HL-60/S4 treated with retinoic acid at 250 ng/mL for 4 days and 3 days (cell line): Measurements from ENCODE around the gene TOM1.

Source experiments
- in situ Hi-C: fragments of 300-500 bp; cut with MboI; formaldehyde crosslinking; loops from 2 replicates; pipeline ENCODE4 v1.7.0; 2022; ENCODE audit warnings: low sequenced_read_pairs

TOM1 gene

DNA sequence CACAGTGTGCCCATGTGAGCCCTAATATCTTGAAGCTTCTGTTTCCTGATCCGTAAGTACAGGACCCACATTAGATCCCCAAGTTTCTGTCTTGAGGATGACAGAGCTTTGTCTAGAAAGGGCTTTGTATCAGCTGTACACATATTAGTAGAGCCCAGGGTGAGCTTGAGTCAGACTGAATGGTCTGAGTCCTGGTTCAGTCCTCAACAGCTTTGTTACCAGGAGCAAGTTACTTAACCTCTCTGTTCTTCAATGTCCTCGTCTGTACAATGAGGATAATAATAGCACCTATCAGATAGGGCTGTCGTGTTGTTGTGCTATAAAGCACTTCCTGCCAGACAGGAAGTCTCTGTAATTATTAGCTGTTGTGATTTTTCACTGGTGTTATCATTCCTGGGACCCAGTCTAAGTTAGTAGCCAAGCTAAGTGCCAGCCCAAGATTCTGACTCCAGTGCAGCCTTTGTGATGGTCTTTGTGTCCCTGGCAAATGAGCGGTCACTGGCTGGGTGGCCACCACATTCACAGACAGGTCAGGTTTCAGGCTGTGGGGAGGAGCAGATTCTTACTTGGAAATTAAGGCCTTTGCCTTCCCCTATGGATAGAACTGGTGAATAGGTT, 6.8 kb downstream of the TOM1 start:
- in situ Hi-C loops: no loop called here

DNA sequence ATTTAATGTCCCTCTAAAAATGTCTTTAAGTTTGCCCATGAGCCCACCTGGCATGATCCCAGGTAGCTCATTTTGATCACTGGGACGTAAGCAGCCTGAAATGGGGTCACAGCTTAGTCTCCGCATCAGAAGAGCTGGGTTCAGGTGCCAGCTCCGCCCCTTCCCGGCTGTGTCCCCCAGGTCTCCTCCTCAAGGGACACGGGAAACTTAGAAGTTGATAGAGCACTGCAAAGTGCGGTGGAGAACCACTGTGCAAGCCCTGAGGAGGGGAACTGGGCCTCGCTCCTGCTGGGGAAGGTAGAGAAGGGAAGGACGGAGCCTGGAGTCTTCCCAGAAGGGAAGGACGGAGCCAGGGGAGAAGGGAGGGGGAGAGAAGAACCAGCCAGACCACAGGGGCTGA, 7.7 kb downstream of the TOM1 start:
- in situ Hi-C loops: no loop called here

DNA sequence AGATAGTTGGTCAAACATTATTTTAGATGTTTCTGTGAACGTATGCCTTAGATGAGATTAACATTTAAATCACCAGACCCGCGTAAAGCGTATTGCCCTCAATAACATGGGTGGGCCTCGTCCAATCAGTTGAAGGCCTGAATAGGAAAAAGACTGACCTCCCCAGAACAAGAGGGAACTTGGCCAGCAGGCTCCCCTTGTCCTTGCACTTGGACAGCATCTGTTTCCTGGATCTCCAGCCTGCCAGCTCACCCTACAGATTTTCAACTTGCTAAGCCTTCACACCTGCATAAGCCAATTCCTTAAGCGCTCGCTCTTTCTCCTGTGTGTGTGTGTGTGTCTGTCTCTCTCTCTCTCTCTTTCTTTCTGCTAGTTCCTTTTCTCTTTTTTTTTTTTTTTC, 8.2 kb downstream of the TOM1 start:
- in situ Hi-C loops: no loop called here

GRCh38 chr22:35308480-35309021, 8.9 kb downstream of the TOM1 start:
- in situ Hi-C loops: no loop called here

- in situ Hi-C loops: no loop called here
These were observed 11.2 kb downstream of the TOM1 start for GRCh38 chr22:35310556-35311550.

- in situ Hi-C loops: no loop called here
These were observed 11.9 kb downstream of the TOM1 start for GRCh38 chr22:35311551-35311999.

GRCh38 chr22:35312198-35313059, 12.7 kb downstream of the TOM1 start:
- in situ Hi-C loops: no loop called here

DNA sequence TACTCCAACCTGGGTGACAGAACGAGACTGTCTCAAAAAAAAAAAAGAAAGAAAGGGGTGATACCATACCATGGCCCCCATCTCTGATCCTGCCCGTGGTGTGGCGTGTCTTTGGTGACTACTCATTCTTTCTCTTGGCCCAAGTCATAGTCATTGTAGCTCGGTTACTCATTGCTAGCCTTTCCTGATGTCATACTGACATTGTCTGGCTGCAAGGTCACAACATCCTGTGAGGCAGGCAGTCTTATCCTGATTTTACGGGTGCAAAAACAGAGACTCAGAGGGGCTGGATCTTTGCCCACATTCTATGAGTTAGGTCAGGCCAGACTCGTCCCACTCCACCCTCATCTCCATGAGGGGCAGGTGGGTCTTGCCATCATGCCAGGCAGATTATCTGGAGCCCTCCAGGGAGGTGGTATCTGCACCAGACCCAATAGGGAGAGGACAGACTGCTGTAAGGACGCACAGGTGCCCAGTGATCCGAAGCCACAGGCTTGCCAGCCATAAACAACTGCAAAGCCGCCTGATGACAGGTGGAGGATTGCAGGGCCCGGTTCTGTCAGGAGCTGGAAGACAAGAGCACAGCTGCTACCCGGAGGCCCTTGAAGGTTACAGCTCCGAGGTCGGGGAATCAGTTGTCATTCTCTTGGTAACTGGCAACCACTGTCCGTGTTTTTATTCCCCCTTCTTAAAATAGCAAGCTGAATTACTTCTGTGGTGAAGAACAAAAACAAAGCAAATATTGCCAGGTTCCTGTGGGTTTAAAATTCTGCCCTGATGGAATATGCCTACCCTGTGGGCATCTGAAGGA, 13.8 kb downstream of the TOM1 start:
- in situ Hi-C loops: no loop called here

DNA sequence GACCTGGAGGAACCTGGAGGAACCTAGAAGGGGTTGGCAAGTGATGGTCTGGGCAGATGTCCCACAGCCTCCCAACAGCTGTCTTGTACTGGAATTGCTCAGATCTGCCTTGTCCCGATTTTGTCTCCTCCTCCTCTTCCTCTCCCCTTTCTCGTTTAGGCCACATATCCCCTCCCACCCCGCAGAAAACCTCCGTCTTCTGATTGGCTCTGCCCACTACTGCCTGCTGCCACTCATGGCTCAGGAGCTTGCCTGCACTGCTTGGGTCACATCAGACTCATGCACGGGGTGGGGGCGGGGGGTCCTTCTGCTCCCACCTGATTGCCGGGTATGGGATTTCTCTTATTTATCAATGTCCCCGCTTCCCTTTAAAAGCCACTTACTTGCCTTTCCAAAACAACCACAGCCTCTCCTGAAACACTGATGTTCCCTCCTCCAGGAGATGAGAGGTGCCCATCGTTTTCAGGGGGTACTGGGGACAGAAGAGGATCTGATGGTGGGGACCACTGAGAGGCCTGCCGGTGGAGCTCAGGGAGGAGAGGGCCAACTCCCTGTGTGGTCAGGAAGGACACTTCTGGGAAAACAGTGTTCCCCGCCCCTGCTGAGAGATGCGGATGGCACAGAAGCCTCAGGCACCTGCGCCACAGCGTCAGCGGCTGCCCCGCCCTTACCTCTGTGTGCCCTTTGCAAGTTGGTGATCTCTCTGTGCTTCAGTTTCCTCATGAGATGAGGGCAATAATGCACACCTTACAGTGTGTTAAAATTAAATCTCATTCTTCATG, 14.7 kb downstream of the TOM1 start:
- in situ Hi-C loops: no loop called here

- in situ Hi-C loops: no loop called here
These were observed 15.6 kb downstream of the TOM1 start for GRCh38 chr22:35315141-35315854.

- in situ Hi-C loops: no loop called here
These were observed 16.4 kb downstream of the TOM1 start for GRCh38 chr22:35315855-35316745.

GRCh38 chr22:35316751-35317150, 17.1 kb downstream of the TOM1 start:
- in situ Hi-C loops: no loop called here

DNA sequence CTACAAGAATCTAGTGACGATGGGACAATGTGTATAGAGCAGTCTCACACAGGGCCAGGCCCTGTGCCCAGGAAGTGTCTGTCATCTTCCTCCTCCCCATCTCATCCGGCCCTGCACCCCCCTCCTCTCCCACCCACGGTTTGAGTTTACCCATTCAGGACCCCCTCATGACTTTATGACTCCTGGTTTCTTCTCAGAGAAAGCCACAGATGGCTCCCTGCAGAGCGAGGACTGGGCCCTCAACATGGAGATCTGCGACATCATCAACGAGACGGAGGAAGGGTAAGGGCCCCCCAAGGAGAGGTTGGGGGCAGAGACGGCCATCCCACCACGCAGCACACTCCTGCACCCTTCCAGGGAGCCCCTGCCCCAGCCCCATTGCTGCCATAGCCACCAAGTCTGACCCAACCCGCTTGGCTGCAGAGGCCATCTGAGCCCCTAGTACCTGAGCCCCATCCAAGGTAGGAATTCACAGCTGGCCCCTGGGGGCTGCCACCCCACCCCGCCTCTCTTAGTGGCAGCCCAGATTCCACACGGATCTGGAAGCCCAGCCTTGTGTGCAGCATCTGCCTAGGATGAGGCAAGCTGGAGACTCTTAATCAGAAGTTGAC, 18.1 kb downstream of the TOM1 start:
- in situ Hi-C loops: no loop called here

GRCh38 chr22:35318346-35319215, 18.9 kb downstream of the TOM1 start:
- in situ Hi-C loops: no loop called here

DNA sequence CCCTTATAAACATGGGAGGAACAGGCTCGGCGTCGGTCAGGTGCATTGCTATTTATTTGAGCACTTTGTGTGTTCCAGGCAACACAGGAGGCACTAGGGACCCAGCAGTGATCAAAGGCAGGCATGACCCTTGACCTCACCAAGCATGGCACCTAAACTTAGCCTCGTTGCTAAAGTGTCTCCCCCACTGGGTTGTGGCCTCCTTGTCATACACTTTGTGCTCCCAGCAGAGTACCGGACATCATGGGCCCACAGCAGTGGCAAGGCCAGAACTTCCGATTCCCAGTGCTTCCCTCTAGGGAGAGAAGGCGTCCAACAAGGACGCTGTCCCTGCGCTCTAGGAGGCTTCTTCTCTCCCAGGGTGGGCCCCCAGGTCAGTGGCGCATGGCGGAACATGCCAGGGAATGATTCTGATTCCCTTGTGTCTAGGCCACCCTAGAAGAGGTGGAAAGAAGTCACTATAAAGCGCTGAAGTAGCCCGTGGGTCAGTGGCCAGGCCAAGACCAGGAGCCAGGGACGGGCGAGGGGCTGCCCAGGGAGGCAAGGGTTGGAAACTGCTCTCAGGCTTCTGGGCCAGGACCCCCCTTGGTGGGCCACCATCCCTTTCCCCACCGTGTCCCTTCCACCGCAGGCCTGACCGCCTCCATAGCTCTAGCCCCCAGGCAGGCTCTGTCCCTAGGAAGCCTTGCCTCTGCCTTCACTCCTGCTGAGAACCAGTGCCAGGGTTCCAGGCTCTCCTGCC, 19.7 kb downstream of the TOM1 start:
- in situ Hi-C loops: no loop called here

GRCh38 chr22:35322126-35322525, 22.4 kb downstream of the TOM1 start:
- in situ Hi-C loops: no loop called here
